KMS-11 (cell line): Measurements from ENCODE around the gene HSFX4.

Experiments
- H2AFZ ChIP-seq: fragments of 200-600 bp; sonication (generic); 2 replicates; pipeline ENCODE4 v1.6.1; 2016; ENCODE audit warnings: antibody characterized with exemption, mixed run types, low read depth
- H3K27ac ChIP-seq: fragments of 200-600 bp; sonication (generic); 2 replicates; pipeline ENCODE4 v1.6.1; 2016; ENCODE audit warnings: mild to moderate bottlenecking, mixed run types
- H3K27me3 ChIP-seq: fragments of 200-600 bp; sonication (generic); 2 replicates; pipeline ENCODE4 v1.6.1; 2017; ENCODE audit warnings: mild to moderate bottlenecking, low read depth, mixed run types, moderate library complexity; ENCODE audit not compliant: insufficient read depth
- H3K36me3 ChIP-seq: fragments of 200-600 bp; sonication (generic); 2 replicates; pipeline ENCODE4 v1.6.1; 2017; ENCODE audit warnings: mild to moderate bottlenecking, mixed run types; ENCODE audit not compliant: insufficient read depth
- H3K4me1 ChIP-seq: fragments of 200-600 bp; sonication (generic); 2 replicates; pipeline ENCODE4 v1.6.1; 2016; ENCODE audit warnings: mild to moderate bottlenecking, low read depth, mixed run types; ENCODE audit not compliant: poor library complexity, severe bottlenecking
- H3K4me2 ChIP-seq: fragments of 200-600 bp; sonication (generic); 2 replicates; pipeline ENCODE4 v1.7.0; 2016; ENCODE audit warnings: mild to moderate bottlenecking, mixed run types
- H3K4me3 ChIP-seq: fragments of 200-600 bp; sonication (generic); IDR thresholded peaks from 2 replicates; pipeline ENCODE4 v1.6.1; 2017; ENCODE audit warnings: low read depth, low read length, mixed read lengths; ENCODE audit not compliant: insufficient read depth
- H3K79me2 ChIP-seq: fragments of 200-600 bp; sonication (generic); 2 replicates; pipeline ENCODE4 v1.6.1; 2016; ENCODE audit warnings: low read depth, mixed run types; ENCODE audit not compliant: insufficient read depth
- H3K9ac ChIP-seq: fragments of 200-600 bp; sonication (generic); 2 replicates; pipeline ENCODE4 v1.6.1; 2016; ENCODE audit warnings: mild to moderate bottlenecking, mixed run types
- H4K20me1 ChIP-seq: fragments of 200-600 bp; sonication (generic); 2 replicates; pipeline ENCODE4 v1.6.1; 2016; ENCODE audit warnings: mild to moderate bottlenecking, mixed run types; ENCODE audit not compliant: insufficient read depth
- TF ChIP-seq, protein P1 (sequence below): fragments of 200-600 bp; sonication (generic); conservative IDR thresholded peaks from 2 replicates; pipeline ENCODE4 v1.6.1; 2017; ENCODE audit warnings: low read depth, mild to moderate bottlenecking, antibody characterized with exemption, low read length, moderate library complexity, mixed read lengths

HSFX4 gene

GRCh38 chrX:149908308-149908707 lies 21.1 kb upstream of the HSFX4 start:
- H3K27ac ChIP-seq = no peak overlapping the region
- H3K9ac ChIP-seq = no peak overlapping the region
- TF ChIP-seq, protein P1, sequence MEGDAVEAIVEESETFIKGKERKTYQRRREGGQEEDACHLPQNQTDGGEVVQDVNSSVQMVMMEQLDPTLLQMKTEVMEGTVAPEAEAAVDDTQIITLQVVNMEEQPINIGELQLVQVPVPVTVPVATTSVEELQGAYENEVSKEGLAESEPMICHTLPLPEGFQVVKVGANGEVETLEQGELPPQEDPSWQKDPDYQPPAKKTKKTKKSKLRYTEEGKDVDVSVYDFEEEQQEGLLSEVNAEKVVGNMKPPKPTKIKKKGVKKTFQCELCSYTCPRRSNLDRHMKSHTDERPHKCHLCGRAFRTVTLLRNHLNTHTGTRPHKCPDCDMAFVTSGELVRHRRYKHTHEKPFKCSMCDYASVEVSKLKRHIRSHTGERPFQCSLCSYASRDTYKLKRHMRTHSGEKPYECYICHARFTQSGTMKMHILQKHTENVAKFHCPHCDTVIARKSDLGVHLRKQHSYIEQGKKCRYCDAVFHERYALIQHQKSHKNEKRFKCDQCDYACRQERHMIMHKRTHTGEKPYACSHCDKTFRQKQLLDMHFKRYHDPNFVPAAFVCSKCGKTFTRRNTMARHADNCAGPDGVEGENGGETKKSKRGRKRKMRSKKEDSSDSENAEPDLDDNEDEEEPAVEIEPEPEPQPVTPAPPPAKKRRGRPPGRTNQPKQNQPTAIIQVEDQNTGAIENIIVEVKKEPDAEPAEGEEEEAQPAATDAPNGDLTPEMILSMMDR = no peak
- no peaks in the 10 kb centered on the region for H3K36me3 ChIP-seq
- no peak overlapping the region for H3K4me2 ChIP-seq
- H3K27me3 ChIP-seq = no peaks in the 10 kb centered on the region
- no peaks in the 10 kb centered on the region for H3K79me2 ChIP-seq
- no peak overlapping the region for H2AFZ ChIP-seq
- no peaks in the 10 kb centered on the region for H3K4me1 ChIP-seq
- no peak overlapping the region for H3K4me3 ChIP-seq
- H4K20me1 ChIP-seq = no peaks in the 10 kb centered on the region

- no peaks in the 10 kb centered on the region for H3K79me2 ChIP-seq
- H3K9ac ChIP-seq = no peak overlapping the region
- H3K36me3 ChIP-seq = no peaks in the 10 kb centered on the region
- no peaks in the 10 kb centered on the region for H3K27me3 ChIP-seq
- TF ChIP-seq, protein P1 = no peak
- H3K4me3 ChIP-seq = no peak overlapping the region
- no peaks in the 10 kb centered on the region for H3K4me1 ChIP-seq
- no peaks in the 10 kb centered on the region for H4K20me1 ChIP-seq
- no peak overlapping the region for H3K27ac ChIP-seq
- H2AFZ ChIP-seq = no peak overlapping the region
- no peak overlapping the region for H3K4me2 ChIP-seq
These were observed 20.6 kb upstream of the HSFX4 start for GRCh38 chrX:149908727-149909126.

GRCh38 chrX:149909324-149910177 lies 19.8 kb upstream of the HSFX4 start:
- no peaks in the 10 kb centered on the region for H3K27me3 ChIP-seq
- TF ChIP-seq, protein P1 = no peak
- no peak overlapping the region for H2AFZ ChIP-seq
- H3K4me2 ChIP-seq = no peak overlapping the region
- H3K27ac ChIP-seq = no peak overlapping the region
- no peaks in the 10 kb centered on the region for H3K79me2 ChIP-seq
- no peaks in the 10 kb centered on the region for H3K36me3 ChIP-seq
- no peaks in the 10 kb centered on the region for H3K4me1 ChIP-seq
- H3K4me3 ChIP-seq = no peak overlapping the region
- H3K9ac ChIP-seq = no peak overlapping the region
- H4K20me1 ChIP-seq = no peaks in the 10 kb centered on the region

- H3K27ac ChIP-seq = no peak overlapping the region
- no peaks in the 10 kb centered on the region for H4K20me1 ChIP-seq
- no peak overlapping the region for H3K4me2 ChIP-seq
- no peak overlapping the region for H3K4me3 ChIP-seq
- H2AFZ ChIP-seq = no peak overlapping the region
- H3K27me3 ChIP-seq = no peaks in the 10 kb centered on the region
- H3K9ac ChIP-seq = no peak overlapping the region
- H3K4me1 ChIP-seq = no peaks in the 10 kb centered on the region
- TF ChIP-seq, protein P1 = no peak
- no peaks in the 10 kb centered on the region for H3K36me3 ChIP-seq
- no peaks in the 10 kb centered on the region for H3K79me2 ChIP-seq
These were observed 19.1 kb upstream of the HSFX4 start for GRCh38 chrX:149910178-149910695.
